Adrenal gland (tissue), 5 donors: ENCODE measurements around the gene LGR5.
"Not testable (repeated sequence)": the region's sequence is repeated elsewhere in the genome, so short reads cannot be mapped to it uniquely, and the experiment has no call there.

ENCODE experiments used
- CTCF ChIP-seq, 6 experiments: fragments of 450-650 bp in 4 of 6; fragments of 200-600 bp in 2 of 6; sonication (generic) in 1 of 6; IDR thresholded peaks; 1 replicate in 5 of 6; 2 replicates in 1 of 6; pipeline versions ENCODE4 v1.5.1 to v1.8.0; 2016 to 2021; ENCODE audit warnings: antibody characterized with exemption in 6 of 6, mild to moderate bottlenecking in 2 of 6, moderate library complexity in 1 of 6
- POLR2A ChIP-seq, 2 donors: fragments of 450-650 bp; IDR thresholded peaks; one replicate each; pipeline ENCODE4 v1.6.1; 2017; ENCODE audit warnings: antibody characterized with exemption in 2 of 2, mild to moderate bottlenecking in 2 of 2, moderate library complexity in 1 of 2
- donor health status: DM: no; HTN: no; CAD: no.

GRCh38 chr12:71555789-71556188 lies 116.2 kb downstream of the LGR5 start:
- not testable (repeated sequence) for TF ChIP-seq POLR2A, CTCF (IDR thresholded peaks at IDR 0.05)
